Nephron progenitor cell (in vitro differentiated cells): ENCODE data around the gene ELAVL3.

Source experiments
- DNase-seq: peaks from one replicate; pipeline ENCODE4 v3.0.0; 2021
- H3K27ac Mint-ChIP-seq: 2 replicates; pipeline ENCODE4 v1.8.0; 2021; ENCODE audit warnings: mild to moderate bottlenecking, moderate library complexity, mixed read lengths
- H3K27me3 Mint-ChIP-seq: 2 replicates; pipeline ENCODE4 v1.8.0; 2021; ENCODE audit warnings: mild to moderate bottlenecking, low read depth, mixed read lengths; ENCODE audit not compliant: poor library complexity
- H3K36me3 Mint-ChIP-seq: 2 replicates; pipeline ENCODE4 v1.8.0; 2021; ENCODE audit warnings: low read depth, mixed read lengths
- H3K4me1 Mint-ChIP-seq: 2 replicates; pipeline ENCODE4 v1.8.0; 2021; ENCODE audit warnings: mixed read lengths
- H3K4me3 Mint-ChIP-seq: 2 replicates; pipeline ENCODE4 v1.8.0; 2021; ENCODE audit warnings: mild to moderate bottlenecking, moderate library complexity, mixed read lengths
- H3K9me3 Mint-ChIP-seq: 2 replicates; pipeline ENCODE4 v1.8.0; 2021; ENCODE audit warnings: mild to moderate bottlenecking, moderate library complexity, mixed read lengths
- TF ChIP-seq, protein P1 (sequence below): fragments of 200-600 bp; sonication (generic); IDR thresholded peaks from 2 replicates; pipeline ENCODE4 v1.5.0; 2021; ENCODE audit warnings: antibody characterized with exemption

The ELAVL3 gene

DNA sequence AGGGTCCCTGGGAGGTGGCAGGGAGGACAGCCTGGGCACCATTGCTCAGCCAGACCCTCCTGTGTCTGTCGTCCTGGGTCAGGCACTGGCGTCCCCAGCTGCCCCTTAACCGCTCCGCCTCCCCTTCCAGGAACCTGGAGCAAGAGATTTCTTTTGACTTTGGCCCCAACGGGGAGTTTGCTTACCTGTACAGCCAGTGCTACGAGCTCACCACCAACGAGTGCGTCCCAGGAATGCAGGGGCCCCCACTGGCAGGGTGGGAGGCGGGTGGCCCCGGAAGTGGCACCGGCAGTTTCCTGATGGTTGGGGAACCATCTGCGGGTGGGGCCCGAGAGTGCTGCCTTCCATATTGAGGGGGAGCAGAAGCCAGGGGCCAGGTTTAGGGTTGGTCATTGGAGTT, 32.4 kb downstream of the ELAVL3 start:
- no peak overlapping the region for H3K27ac Mint-ChIP-seq
- TF ChIP-seq, protein P1, sequence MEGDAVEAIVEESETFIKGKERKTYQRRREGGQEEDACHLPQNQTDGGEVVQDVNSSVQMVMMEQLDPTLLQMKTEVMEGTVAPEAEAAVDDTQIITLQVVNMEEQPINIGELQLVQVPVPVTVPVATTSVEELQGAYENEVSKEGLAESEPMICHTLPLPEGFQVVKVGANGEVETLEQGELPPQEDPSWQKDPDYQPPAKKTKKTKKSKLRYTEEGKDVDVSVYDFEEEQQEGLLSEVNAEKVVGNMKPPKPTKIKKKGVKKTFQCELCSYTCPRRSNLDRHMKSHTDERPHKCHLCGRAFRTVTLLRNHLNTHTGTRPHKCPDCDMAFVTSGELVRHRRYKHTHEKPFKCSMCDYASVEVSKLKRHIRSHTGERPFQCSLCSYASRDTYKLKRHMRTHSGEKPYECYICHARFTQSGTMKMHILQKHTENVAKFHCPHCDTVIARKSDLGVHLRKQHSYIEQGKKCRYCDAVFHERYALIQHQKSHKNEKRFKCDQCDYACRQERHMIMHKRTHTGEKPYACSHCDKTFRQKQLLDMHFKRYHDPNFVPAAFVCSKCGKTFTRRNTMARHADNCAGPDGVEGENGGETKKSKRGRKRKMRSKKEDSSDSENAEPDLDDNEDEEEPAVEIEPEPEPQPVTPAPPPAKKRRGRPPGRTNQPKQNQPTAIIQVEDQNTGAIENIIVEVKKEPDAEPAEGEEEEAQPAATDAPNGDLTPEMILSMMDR, result no peak
- H3K36me3 Mint-ChIP-seq, result peaks cover 14% of the 10 kb centered on the region
- no peak overlapping the region for H3K4me3 Mint-ChIP-seq
- H3K27me3 Mint-ChIP-seq, result no peaks in the 10 kb centered on the region
- no peak for DNase-seq
- peaks cover 29% of the 10 kb centered on the region for H3K4me1 Mint-ChIP-seq
- no peaks in the 10 kb centered on the region for H3K9me3 Mint-ChIP-seq

DNA sequence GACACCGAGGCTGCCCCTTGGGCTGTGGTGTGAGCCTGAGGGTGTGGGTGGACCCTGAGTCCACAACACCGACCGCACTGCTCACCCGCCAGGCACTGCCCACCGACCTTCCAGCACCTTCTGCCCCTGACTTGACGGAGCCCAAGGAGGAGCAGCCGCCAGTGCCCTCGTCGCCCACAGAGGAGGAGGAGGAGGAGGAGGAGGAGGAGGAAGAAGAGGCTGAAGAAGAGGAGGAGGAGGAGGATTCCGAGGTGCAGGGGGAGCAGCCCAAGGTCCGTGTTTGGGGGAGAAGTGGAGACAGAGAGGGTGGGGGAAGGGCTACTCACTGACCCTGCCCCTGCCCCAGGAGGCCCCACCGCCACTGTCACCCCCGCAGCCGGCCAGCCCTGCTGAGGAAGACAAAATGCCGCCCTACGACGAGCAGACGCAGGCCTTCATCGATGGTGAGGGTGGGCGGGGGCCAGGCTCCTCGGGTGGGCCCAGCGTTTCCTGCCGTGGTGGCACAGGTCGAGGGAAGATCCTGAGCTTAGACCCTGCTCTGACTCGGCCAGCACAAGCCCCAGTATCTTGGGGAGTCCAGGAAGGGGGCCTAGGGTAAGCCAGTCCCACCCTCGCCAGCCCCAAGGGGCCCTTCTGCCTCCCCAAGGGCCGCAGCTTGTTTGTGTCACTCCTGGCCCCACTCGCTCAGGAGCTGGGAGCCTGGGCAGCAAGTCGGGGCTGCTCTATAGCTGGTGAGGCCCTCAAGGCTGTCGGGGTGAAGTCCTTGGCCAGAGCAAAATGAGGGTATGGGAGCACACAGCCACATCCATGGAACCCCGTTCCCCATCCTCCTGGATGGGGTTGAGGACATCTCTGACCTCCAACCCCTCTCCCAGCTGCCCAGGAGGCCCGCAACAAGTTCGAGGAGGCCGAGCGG, 33.2 kb downstream of the ELAVL3 start:
- H3K36me3 Mint-ChIP-seq, result peaks cover 14% of the 10 kb centered on the region
- no peaks in the 10 kb centered on the region for H3K9me3 Mint-ChIP-seq
- H3K4me3 Mint-ChIP-seq, result no peak overlapping the region
- DNase-seq, result no peak
- peak overlapping the region; percentile 29 for H3K27ac Mint-ChIP-seq
- no peaks in the 10 kb centered on the region for H3K27me3 Mint-ChIP-seq
- peaks cover 20% of the 10 kb centered on the region for H3K4me1 Mint-ChIP-seq
- TF ChIP-seq, protein P1, result no peak

DNA sequence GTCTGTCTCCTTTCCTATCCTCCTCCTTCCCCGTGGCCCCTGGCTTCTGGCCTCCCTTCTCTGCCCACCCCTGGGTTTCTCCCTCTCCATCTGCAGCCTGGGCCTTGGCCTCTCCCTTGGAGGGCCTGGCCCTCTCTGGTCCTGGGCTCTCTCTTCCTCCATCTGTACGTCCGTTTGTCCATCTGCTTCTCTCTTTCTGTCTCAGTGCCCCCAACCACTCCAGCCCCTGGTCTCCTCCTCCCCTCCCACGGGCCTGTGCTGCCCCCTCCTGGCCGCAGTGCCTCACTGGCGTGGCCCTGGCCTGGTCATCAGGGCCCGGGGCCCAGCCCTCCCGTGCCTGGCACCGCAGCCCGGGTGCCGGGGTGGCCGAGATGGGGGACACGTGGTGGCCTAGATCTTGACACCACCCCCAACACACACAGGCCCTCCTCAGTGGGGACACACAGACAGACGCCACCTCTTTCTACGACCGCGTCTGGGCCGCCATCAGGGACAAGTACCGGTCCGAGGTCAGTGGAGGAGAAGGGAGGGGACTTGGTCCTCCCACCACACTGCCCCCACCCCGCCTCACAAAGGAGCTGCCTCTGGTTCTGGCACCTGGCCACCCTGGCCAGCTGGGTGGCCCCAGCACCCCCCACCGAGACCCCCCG, 34.1 kb downstream of the ELAVL3 start:
- no peaks in the 10 kb centered on the region for H3K27me3 Mint-ChIP-seq

DNA sequence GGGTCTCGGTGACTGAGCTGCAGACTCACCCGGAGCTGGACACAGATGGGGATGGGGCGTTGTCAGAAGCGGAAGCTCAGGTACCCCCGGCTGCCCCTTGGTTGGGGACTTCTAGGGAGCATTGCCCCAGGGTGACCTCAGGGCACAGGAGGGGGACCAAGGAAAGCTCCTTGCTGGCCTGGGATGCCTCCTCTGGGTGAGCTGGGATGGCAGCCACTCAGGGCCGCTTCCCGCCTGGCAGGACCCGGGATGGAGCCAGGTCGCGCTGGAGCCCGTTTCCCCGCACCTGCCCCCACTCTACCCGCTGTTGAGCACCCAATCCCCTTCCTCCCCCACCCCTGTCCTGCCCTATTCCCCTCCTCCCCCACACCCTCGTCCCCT, 34.6 kb downstream of the ELAVL3 start:
- H3K4me1 Mint-ChIP-seq, result peaks cover 11% of the 10 kb centered on the region
- TF ChIP-seq, protein P1, result no peak
- H3K36me3 Mint-ChIP-seq, result peaks cover 24% of the 10 kb centered on the region
- H3K9me3 Mint-ChIP-seq, result no peaks in the 10 kb centered on the region
- no peaks in the 10 kb centered on the region for H3K27me3 Mint-ChIP-seq
- no peak overlapping the region for H3K4me3 Mint-ChIP-seq
- no peak for DNase-seq
- no peak overlapping the region for H3K27ac Mint-ChIP-seq

More for the DNA sequence above, 34.1 kb downstream of the ELAVL3 start:
- no peaks in the 10 kb centered on the region for H3K9me3 Mint-ChIP-seq
- H3K4me3 Mint-ChIP-seq, result no peak overlapping the region
- TF ChIP-seq, protein P1, result peak; percentile 65
- H3K36me3 Mint-ChIP-seq, result peaks cover 21% of the 10 kb centered on the region
- H3K4me1 Mint-ChIP-seq, result peaks cover 12% of the 10 kb centered on the region
- peak; percentile 82 for DNase-seq
- peak overlapping the region; percentile 89 for H3K27ac Mint-ChIP-seq

DNA sequence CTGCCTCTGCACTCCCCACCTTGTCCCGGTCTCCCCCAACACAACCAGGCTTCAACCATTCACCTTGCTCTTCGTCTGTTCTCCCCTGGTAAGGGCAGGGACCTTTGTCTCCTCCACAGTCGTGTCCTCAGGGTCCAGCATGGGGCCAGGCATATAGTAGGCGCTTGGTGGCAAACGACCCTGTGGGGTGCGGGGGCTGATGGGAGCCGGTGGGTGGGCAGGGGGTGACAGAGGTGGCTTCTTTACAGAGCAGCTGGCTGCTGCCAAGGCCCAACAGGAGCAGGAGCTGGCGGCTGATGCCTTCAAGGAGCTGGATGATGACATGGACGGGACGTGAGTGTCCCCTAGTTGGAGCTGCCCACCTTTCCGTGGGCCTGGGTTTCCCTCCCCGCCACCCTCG, 35.7 kb downstream of the ELAVL3 start:
- Mint-ChIP-seq H3K36me3 (peaks cover 34% of the 10 kb centered on the region), H3K27me3 (no peaks in the 10 kb centered on the region), H3K27ac (peak overlapping the region; percentile 64), H3K4me3 (no peak overlapping the region), H3K9me3 (no peaks in the 10 kb centered on the region), H3K4me1 (peaks cover 14% of the 10 kb centered on the region)
- no peak for DNase-seq
- TF ChIP-seq, protein P1, result no peak
